VCaP (cell line): Measurements from ENCODE around the gene PODXL2.

ENCODE experiments used
- H3K27ac ChIP-seq: fragments of 450-650 bp; 2 replicates; pipeline ENCODE4 v1.5.1; 2017
- CTCF ChIP-seq: fragments of 450-650 bp; conservative IDR thresholded peaks from 2 replicates; pipeline ENCODE4 v1.5.1; 2017; ENCODE audit warnings: mild to moderate bottlenecking, moderate library complexity

Gene PODXL2

GRCh38 chr3:127663151-127663550, 34.2 kb downstream of the PODXL2 start:
- no peak overlapping the region for H3K27ac ChIP-seq
- TF ChIP-seq CTCF = no peak

GRCh38 chr3:127665165-127665564, 36.2 kb downstream of the PODXL2 start:
- H3K27ac ChIP-seq = no peak overlapping the region
- no peak for TF ChIP-seq CTCF

DNA sequence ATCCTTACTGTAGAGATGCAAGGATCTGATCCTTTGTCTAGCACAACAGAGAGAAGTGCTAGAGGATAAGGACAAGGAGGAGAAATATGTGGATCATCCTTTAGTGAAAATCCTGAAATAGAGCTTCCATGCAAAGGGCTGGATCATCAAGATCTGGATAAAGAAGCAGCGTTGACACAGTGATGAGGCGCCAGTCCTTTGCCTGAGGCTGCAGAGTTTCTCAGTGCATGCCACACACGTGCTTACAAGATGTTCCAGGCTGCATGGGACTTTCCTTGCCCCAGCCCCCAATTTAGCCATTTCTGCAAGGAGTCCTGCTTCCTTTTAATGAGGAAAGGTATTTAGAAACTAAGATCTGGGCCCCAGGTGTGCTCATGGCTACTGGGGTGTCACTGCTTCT, 36.6 kb downstream of the PODXL2 start:
- H3K27ac ChIP-seq = no peak overlapping the region
- no peak for TF ChIP-seq CTCF

DNA sequence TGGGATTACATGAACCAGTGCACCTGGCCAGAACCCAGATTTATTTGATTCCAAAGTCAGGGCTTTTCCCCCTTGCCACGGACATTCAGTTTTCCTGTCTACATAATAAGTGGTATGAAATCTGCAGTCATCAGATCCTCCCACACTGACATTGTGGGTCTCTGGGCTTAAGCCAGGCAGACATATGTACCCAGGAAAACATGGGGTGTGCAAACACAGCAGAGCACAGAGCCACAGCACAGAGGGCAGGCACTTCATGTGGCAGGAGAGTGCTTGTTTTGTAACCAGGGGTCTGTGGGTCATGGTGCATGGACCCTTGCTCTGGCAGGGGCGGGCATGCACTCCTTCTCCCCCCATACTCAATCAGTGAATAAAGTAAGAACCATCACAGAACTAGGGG, 37.7 kb downstream of the PODXL2 start:
- no peak for TF ChIP-seq CTCF

DNA sequence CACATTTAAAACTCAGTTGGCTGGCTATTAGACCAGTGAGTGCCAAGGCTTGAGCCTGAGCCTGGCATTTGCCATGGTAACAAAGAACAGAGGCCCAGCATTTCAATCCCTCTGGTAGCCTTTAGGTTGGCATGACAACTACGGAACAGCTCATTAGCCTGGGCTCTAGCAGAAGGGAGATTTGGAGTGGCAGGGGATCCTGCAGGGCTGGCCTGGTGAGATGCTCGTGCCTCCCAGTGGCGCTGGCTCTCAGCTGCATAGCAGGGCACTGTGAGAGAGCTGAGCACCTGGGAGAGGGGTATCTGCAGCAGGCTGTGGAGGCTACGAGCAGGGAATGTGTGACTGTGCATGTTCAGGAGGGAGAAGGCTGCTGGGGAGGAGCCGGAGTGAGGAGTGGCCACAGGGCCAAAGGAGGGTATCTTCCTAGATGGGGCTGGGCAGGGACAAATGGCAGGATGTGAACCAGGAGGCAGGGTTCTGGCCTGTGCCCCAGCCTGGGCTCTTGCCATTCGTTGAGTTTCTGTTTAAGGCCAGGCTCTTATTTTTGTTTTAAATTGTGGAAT, 38.2 kb downstream of the PODXL2 start:
- TF ChIP-seq CTCF = no peak
- H3K27ac ChIP-seq = no peak overlapping the region

More for the DNA sequence above, 37.7 kb downstream of the PODXL2 start:
- no peak overlapping the region for H3K27ac ChIP-seq

GRCh38 chr3:127668906-127669305, 39.9 kb downstream of the PODXL2 start:
- no peak for TF ChIP-seq CTCF
- H3K27ac ChIP-seq = no peak overlapping the region

- no peak for TF ChIP-seq CTCF
Observed at GRCh38 chr3:127669541-127670228, 40.7 kb downstream of the PODXL2 start.

More at GRCh38 chr3:127669541-127670228, 40.7 kb downstream of the PODXL2 start:
- no peak overlapping the region for H3K27ac ChIP-seq
